NCI-H146 treated with DMSO at 0.1 percent for 48 hours (cell line): ENCODE results near the gene STPG4.

Experiments
- DNase-seq: peaks from one replicate; lab custom pipeline; 2025; ENCODE audit not compliant: unreplicated experiment; lab: John Stamatoyannopoulos, UW

Gene STPG4

GRCh38 chr2:47073217-47073616, 81.9 kb downstream of the STPG4 start:
- DNase-seq: no peak

GRCh38 chr2:47072728-47073191, 82.3 kb downstream of the STPG4 start:
- no peak for DNase-seq

- no peak for DNase-seq
Measured at GRCh38 chr2:47072018-47072691, 83.0 kb downstream of the STPG4 start.

GRCh38 chr2:47070920-47071824, 83.9 kb downstream of the STPG4 start:
- no peak for DNase-seq

GRCh38 chr2:47070155-47070919, 84.8 kb downstream of the STPG4 start:
- DNase-seq: no peak

- DNase-seq: no peak
Measured at GRCh38 chr2:47069628-47070154, 85.4 kb downstream of the STPG4 start.

GRCh38 chr2:47068981-47069627, 86.0 kb downstream of the STPG4 start:
- no peak for DNase-seq

- DNase-seq: no peak
Measured at GRCh38 chr2:47067788-47068407, 87.2 kb downstream of the STPG4 start.

- DNase-seq: no peak
Measured at GRCh38 chr2:47065771-47066380, 89.2 kb downstream of the STPG4 start.

GRCh38 chr2:47065343-47065742, 89.8 kb downstream of the STPG4 start:
- DNase-seq: no peak

GRCh38 chr2:47064106-47064505, 91.0 kb downstream of the STPG4 start:
- no peak for DNase-seq

GRCh38 chr2:47063538-47063930, 91.6 kb downstream of the STPG4 start:
- no peak for DNase-seq

GRCh38 chr2:47062681-47063537, 92.2 kb downstream of the STPG4 start:
- DNase-seq: no peak

- no peak for DNase-seq
Measured at GRCh38 chr2:47061944-47062678, 93.0 kb downstream of the STPG4 start.

GRCh38 chr2:47060652-47061170, 94.4 kb downstream of the STPG4 start:
- no peak for DNase-seq

- DNase-seq: no peak
Measured at GRCh38 chr2:47058003-47058931, 96.8 kb downstream of the STPG4 start.

GRCh38 chr2:47057687-47058002, 97.5 kb downstream of the STPG4 start:
- no peak for DNase-seq
